HG03025 (cell line): ENCODE measurements around the gene USP12.

Experiments
- ATAC-seq: cut with Tn5 transposase; IDR thresholded peaks from one replicate; pipeline ENCODE4 v1.9.1; 2021; ENCODE audit warnings: mild to moderate bottlenecking, moderate library complexity; ENCODE audit not compliant: unreplicated experiment, low FRiP score

Gene USP12

DNA sequence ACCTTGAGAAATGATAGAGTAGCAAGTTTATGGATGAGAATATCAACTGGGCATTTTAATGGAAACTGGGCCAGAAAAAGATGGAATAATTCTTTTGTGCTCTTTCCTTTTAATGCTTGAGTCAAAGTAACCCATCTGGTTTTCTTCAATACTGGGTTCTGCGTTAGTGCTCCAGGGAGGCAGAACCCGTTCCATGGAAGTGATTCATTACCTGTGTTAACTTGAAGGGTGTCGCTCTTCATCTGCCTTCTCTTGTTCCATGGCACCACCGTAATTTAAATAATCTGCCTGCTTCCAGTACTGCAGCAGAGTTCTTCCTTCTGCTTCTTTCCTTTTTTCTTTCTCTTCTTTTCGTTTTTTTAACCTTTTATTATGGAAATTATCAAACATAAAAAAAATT lies 14.7 kb upstream of the USP12 start:
- no peak for ATAC-seq

DNA sequence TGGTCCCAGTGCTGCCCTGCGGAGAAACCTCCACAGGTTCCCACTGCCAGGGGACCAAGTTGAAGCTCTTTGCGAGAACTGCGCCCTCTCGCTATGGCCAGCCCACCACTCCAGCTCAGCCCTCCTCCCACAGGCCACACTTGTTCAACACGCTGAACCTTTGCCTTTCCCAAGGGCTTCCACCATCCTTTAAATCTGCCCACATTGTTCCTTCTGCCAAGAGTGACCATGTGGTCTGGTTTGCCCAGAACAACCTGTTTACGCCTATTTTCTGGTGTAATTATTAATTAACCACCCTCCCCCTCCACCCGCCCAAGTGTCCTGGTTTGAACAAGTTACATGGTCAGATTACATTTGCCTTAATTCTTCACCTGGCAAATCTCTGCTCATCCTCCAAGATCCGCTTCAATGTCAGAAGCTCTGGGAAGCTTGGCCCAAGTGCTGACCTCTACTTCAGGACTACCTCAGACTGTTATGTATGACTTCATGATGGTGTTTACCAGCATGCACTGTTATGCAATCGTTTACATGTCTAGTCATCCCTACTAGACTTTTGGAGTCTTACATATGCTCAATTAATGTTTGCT lies 12.0 kb upstream of the USP12 start:
- ATAC-seq, result no peak

DNA sequence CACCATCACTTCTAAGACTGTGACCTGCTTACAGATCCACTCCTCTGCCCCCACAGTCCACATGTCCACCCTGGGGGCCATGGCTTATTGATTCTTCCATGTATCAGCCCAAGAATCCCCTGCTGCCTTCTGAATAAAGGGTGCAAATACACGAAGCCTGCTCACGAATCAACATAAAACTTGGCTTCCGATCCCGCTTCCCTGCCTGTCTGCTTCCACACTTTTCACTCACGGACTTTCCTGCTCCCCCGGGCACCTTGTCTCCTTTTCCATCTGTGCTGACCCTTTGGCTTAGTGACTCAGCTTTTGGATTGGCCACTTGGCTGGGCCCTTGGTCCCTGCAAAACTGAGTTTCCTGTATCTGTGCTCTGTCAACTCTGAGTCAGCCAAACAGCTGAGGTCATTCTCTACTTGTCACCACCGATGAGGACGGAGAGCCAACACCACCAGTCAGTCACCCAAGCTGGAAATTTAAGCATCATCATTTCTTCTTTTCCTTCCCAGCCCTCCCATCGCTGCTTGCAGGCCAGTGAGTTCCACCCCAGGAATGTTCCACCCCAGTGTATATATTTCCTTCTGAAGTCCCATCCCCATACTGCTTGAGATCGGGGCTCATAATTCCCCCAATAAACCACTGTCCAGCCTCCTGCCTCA lies 11.4 kb upstream of the USP12 start:
- no peak for ATAC-seq

DNA sequence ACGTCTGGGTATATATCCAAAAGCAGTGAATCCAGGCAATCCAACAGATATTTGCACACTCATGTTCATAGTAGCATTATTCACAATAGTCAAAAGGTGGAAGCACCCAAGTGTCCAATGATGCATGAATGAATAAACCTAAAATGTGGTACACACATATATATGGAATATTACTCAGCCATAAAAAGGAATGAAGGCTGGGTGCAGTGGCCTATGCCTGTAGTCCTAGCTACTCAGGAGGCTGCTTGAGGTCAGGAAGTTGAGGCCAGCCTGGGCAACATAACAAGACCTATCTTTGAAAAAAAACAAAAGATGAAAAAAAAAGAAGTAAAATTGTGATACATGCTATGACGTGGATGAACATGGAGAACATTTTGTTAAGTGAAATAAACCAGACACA lies 10.4 kb upstream of the USP12 start:
- ATAC-seq, result no peak

DNA sequence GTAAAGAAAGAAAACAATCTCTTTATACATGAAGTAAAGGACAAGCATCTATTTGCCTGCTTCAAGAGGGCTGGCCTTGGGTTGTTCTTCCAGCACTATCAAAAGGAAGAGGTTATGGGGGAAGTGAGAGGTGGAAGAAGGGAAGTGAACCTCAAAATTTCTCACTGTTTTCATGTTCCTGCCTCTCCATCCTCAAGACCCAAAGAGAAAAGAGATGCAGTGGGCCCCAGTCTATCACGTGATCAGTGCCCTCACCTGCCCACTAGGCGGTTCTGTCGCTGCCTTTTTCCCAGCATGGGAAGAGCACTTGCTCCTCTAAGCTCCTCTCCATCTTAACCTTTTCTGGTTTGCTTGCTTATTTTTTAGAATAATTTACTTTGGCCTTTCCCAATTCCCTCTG lies 6.2 kb upstream of the USP12 start:
- ATAC-seq, result no peak

DNA sequence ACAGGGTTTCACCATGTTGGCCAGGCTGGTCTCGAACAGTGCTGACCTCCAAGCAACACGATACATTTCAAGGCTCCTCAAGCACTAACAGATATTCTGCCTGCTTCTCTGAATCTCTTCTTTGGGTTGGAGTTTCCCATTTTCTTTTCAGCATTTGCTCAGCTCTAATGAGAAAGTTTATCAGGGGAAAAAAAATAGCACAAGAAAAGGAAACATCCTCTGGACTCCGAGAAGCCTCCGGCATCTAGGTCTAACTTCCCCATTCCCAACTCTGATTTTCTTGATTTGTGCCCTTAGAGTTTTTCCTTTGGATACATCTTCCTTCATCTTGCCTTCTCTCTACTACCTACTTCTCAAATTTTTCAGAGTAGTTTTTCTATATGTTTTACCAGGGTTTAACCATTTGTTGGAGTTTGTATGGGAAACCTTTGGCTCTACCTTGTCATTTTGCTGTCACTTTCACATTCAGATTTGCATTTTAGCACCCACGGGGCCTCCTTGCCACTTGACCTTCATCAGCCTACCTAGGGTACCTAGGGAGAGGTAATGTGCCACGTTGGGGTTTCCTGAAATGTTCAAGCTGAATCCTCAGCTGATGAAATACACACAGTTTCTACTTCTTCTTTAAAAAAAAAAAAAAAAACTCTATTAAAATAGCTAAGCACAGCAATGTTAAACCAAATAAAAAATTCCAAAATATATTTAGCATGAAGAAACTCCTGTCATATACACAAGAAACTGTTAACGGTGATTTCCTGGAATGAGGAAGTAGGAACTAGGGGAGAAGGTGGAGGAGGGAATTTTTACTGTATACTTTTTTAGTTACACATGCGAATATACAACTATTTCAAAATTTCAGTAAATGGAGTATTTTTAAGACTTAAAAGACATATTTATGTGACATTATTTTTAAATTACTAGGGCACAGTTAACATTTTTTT lies 5.1 kb upstream of the USP12 start:
- no peak for ATAC-seq

DNA sequence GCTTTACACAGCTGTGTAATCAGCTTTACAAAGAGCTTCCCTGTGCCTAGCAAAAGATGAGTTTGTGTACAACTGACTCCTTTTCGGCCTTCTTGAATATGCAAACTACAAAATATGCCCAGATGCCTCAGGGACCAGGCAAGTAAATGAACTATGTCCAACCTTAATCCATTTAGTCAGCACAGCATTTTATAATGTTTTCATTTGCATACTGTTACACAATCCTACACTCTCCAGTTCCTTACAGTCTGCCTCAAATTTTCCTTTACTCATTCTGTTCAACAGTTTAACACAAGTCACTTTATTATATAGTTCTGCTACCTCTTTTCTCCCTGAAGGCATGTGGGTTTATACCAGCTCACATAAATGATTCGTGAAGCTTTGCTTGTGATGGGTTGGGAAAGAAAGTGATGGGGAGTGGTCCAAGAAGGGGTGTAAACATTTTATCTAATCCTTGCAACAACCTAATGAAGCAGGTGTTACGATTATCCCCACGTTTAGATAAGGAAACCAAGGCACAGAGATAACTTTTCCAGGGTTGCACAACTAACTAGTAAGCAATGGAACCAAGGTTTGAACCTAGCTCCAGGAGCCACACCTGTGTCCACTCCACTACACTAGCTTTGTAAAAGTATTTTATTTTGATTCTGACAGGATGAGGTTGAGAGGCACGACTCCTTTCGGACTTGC lies 3.3 kb upstream of the USP12 start:
- ATAC-seq, result no peak

DNA sequence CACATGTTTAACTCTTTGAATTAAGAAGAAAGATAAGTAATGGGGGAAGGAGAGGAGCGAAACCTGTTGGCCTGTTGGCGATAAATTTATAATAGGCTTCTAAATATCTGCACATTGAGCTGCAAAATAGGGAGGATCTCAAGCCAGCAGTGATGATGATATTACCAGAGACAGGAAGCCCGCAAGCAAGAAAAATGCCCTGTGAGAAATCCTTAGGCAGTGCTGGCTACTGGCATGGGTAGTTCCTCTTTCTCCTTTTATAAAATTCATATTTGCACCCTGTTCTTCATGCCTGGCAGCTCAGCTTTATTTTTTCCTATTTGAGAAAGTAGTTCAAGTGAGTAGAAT lies 858 bp upstream of the USP12 start:
- no peak for ATAC-seq

DNA sequence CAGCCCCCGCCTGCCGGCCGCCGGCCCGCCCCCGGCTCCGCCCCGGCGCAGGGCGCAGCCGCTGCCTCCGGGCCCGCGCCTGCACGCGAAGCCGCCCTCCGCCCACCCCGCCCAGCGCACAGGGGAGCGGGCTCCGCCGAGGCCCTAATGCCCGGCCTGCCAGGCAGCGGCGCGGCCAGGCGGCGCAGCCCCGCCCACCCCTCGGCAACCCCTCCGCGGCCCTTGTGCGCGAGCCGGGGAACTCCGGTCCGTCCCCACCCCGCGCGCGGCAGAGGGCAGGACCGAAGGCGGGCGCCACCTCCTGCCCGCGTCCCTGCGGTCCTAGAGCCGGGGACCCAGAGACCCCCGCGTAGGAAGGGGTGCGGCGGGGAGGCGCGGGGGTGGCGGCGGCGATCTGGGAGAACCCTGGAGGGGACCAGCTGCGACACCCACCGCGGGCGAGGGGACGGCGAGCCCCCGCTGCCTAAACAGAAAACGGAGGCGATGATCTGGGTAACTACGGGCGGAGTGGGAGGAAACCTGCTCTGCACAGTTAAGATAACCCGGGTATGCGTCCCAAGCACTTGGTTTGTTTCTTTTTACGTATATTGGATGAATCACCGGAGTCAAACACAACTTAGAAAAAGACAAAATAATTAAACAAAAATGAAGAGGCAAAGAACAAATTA lies 350 bp upstream of the USP12 start:
- ATAC-seq, result peak; percentile 65

DNA sequence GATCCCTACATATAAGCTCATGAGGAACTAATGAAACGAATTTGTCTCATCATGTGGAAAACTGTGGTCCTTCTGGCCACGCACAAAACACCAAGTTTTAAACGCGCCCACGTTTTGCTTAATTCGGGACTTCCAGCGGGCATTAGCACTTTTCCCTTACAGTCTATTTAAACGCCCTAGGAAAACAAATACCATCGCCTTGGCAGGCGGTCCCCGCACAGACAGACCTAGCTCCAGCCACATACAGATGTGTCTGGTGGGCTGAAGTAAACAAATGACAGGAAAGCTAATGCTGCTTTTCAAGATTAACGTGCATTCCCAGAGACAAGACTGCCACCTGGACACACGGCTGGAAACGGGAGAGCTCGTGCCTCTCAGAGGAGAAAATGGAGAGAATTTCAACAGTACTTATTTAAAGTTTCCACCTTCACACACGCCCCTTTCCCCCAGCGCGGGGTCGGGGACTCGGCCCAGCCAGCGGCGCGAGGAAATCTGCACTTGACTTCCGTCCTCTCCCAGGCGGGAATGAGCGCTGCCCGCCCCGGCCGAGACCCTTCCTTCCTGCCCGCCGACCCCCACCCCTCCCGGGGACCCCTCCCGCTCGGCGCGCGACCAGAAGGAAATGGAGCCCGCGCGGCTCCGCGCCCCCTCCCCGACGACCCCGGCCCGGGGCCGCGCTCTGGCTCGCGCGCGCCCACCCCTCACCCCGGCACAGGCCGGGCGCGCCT lies 931 bp downstream of the USP12 start:
- peak; percentile 2 for ATAC-seq

DNA sequence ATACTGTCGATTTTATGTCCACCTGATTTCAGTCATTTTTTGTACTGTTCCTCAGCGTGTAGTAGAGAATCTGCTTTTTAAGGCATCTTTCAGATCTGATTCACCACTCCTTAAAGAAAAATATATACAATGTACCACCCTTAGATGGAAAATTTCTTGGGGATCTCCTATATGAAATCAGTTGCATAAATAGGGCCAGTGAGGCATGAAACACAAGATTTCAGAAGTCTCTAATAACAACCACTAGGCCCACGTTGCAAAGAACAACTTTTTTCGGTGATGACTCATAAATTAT lies 1.4 kb downstream of the USP12 start:
- no peak for ATAC-seq

DNA sequence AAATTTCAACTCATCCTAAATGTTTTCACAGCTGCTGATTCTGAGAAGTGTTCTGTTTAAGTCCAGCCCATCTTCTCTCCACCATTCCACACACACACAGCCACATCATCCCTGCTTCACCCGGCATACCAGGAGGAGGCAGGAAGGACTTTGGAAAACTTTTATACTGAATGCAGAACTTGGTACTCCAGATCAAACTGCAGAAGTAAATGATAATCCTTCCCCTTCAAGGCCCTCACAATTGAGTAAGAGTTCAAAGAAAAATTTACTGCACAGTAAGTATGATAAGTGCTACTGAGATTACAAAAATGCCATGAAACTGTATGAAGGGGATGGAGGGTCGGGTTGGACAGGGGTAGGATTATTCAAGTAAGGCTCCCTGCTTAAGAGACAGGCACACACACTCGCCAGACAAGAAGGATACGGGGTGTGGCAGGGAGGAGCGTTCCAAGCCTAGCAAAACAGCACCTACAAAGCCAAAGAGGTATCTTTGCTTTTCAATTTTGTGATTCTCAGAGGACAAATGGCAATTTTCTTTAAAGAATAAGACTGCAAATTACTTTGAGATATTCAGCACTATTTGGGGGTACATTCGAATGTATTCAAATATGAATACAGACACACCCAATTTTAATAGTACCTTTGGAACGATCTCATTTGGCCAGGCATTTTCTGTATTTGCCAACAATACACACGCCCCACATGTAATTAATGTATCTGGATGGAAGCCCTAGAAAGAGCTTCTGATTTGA lies 2.5 kb downstream of the USP12 start:
- no peak for ATAC-seq

DNA sequence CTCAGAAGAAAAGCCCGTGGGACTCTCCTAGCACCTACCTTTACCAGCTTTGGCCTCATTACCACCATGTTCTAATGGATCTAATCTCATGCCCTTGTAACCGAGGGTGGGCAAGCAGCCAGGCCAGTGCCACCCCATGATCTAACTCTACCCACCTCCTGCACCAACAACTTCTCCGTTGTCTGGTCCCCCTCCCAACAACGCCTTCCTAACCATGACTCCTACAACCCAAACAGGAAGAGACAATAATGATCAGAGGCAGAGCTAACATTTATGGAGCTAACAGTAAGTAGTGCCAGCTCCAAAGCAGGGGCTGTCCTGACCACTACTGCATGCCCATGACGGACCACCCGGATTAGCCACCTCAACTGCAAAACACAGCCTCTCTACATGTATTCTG lies 3.5 kb downstream of the USP12 start:
- ATAC-seq, result no peak

DNA sequence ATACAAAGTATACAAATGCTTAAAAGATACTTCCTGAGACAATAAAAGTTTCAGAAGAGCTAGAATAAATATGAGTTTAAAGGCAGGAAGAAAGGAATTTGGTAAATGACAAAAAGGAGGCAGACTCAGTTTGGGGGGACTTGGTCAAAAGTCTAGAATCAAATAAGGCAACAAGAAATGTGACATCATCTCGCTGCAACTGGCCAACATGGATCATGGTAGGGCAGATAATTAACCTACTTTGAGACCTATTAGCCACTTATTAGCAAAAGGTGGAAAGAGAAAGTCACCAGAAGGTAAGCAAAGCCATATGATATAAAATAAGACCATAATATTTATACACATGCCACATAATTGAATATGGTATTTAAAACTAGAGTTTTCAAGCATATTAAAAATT lies 5.3 kb downstream of the USP12 start:
- no peak for ATAC-seq

DNA sequence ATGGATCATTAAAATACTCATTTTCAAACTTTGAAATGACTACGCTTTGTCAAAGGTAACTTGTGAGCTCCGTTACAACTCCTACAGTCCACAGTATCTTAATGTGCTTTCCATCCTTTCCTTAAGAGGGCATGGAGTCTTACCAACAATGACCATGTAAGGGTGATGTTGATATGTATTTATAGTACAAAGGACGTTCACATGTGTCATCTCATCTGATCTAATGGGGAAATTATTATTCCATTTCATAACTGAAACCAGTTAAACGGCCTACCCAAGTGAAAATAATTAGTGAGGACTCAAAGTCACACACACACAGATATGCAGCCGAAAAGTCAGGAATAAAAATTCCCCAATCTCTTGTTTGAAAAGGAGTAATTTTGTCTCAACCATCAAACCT lies 9.6 kb downstream of the USP12 start:
- no peak for ATAC-seq

DNA sequence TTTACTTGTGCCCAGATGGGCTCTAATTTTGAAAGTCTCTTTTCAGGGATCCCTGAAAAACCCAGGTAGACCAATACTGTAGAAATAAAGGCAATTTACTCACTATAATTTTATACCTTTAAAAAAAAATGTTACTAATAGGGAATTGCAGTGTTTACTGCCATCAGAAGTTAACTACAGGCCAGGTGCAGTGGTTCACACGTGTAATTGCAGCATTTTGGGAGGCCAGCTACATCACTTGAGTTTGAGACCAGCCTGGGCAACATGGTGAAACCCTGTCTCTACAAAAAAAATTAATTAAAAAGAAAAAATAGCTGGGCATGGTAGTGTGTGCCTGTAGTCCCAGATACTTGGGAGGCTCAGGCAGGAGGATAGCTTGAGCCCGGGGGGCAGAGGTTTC lies 10.2 kb downstream of the USP12 start:
- no peak for ATAC-seq

DNA sequence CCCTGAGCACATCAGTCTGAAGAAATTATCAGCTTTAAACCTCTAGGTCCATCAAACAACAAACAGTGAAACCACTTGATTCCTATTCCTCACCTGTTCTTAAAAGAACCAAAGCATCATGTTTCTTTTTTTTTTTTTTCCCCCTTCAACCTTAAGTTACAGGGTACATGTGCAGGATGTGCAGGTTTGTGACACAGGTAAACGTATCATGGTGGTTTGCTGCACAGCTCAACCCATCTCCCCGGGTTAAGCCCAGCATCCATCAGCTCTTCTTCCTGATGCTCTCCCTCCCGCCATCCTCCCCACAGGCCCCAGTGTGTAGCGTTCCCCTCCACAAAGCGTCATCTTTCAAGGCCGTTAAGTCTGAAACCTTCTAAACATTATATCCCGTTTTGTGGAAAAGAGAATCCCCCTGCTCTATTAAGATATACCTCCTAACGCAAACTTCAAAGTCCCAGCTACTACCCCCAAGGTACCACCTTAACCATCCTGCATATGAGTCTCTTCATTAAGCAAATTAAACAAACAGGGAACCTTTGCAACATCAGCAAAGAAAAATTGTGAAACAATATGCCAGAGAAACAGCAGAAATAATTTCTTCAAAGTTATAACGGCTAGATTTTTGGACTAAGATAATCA lies 10.8 kb downstream of the USP12 start:
- no peak for ATAC-seq

DNA sequence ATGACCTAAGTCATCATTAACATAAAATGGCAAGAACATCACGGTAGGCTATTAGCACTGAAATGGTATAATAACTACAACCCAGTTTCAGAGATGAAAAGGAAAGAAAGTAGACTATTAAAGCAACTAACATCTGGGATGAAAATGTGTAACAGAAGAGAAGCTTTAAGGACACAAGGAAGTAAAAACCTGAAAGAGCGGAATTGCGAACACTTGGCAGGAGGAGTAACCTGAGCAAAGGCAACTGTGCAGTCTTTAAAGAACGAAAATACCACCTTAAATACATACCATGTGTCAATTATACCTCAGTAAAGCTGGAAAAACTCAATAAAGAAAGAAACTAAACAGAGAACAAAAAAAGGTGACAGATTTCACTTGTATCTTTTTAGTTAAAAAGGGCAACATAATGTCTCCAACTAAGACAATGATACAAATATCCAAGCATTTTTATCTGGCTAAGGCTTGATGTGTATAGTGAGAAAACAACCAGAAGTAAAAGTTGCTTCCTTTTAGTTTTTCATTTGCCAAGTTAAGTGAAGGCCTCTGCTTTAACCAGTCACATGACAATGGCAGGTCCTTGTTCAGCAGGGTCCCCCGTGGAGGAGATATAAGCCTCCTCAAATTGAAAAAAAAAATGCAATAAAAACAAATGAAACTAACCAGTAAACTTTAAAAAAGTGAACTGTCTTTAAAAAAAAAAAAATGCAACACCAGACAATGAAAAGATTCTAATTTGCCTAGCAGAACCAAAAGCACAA lies 11.6 kb downstream of the USP12 start:
- no peak for ATAC-seq
